H1 (cell line): ENCODE data around the gene PPIH. TPM values are rescaled to one million over a fixed set of nuclear protein-coding genes. Genes with fewer than 3 reads are reported as not detected.
"Not testable (repeated sequence)": the region's sequence is repeated elsewhere in the genome, so short reads cannot be mapped to it uniquely, and the experiment has no call there.

Experiments
- CTCF ChIA-PET: fragments of 300-600 bp; sonication (Branson Sonifier 250); formaldehyde crosslinking; loops from one replicate; lab custom pipeline; 2021; ENCODE audit not compliant: partially characterized antibody; lab: Charles Lee
- POLR2A ChIA-PET: fragments of 300-600 bp; sonication (Branson Sonifier 250); formaldehyde crosslinking; loops from one replicate; lab custom pipeline; 2021; ENCODE audit warnings: inconsistent platforms; ENCODE audit not compliant: partially characterized antibody; lab: Charles Lee
- DNase-seq, 2 experiments: peaks; one replicate each; pipeline versions ENCODE4 v3.0.0 to v3.0.0-alpha.2; 2010 to 2022; ENCODE audit warnings: low spot score in 2 of 2, low read depth in 1 of 2, mixed read lengths in 1 of 2
- FAIRE-seq: peaks from 2 replicates; lab custom pipeline; 2011; peaks lifted over from hg19 to GRCh38; lab: Jason Lieb, UNC
- H2AFZ ChIP-seq: 2 replicates; pipeline ENCODE4 v1.8.1; 2012; ENCODE audit warnings: low read length, inconsistent platforms
- H2AK5ac ChIP-seq: 2 replicates; pipeline ENCODE4 v1.6.1; 2013; ENCODE audit warnings: low read depth, low read length
- H2BK120ac ChIP-seq: replicated peaks from 2 replicates; pipeline ENCODE3; 2013; ENCODE audit warnings: low read depth, low read length, inconsistent platforms
- H2BK12ac ChIP-seq: 2 replicates; pipeline ENCODE4 v1.6.1; 2013; ENCODE audit warnings: low read depth, low read length
- H2BK15ac ChIP-seq: 2 replicates; pipeline ENCODE4 v1.6.1; 2013; ENCODE audit warnings: low read length
- H2BK20ac ChIP-seq: 2 replicates; pipeline ENCODE4 v1.6.1; 2013; ENCODE audit warnings: low read length
- H2BK5ac ChIP-seq: 2 replicates; pipeline ENCODE4 v1.6.1; 2013; ENCODE audit warnings: low read depth, low read length
- H3K14ac ChIP-seq: 2 replicates; pipeline ENCODE4 v1.6.1; 2013; ENCODE audit warnings: inconsistent platforms; ENCODE audit not compliant: insufficient read length
- H3K18ac ChIP-seq: 2 replicates; pipeline ENCODE4 v1.6.1; 2013; ENCODE audit warnings: low read length; ENCODE audit errors: extremely low read depth
- H3K23ac ChIP-seq: 2 replicates; pipeline ENCODE4 v1.6.1; 2013; ENCODE audit warnings: inconsistent platforms; ENCODE audit not compliant: insufficient read length
- H3K23me2 ChIP-seq: 2 replicates; pipeline ENCODE4 v1.6.1; 2013; ENCODE audit warnings: low read depth, low read length
- H3K27ac ChIP-seq: 2 replicates; pipeline ENCODE4 v1.6.1; 2011; ENCODE audit warnings: low read depth, low read length, inconsistent platforms
- H3K27me3 ChIP-seq, 4 experiments: replicated peaks in 1 of 4; 1 replicate in 1 of 4; 2 replicates in 3 of 4; pipeline versions ENCODE4 v1.6.1 to v1.8.1; 2011 to 2013; ENCODE audit warnings: low read length in 3 of 4, mild to moderate bottlenecking in 3 of 4, inconsistent platforms in 2 of 4, mixed read lengths in 2 of 4, moderate library complexity in 1 of 4; ENCODE audit not compliant: control insufficient read depth in 3 of 4, insufficient read depth in 3 of 4; ENCODE audit errors: extremely low read depth in 1 of 4
- H3K36me3 ChIP-seq, 4 experiments: 2 replicates each; pipeline versions ENCODE4 v1.6.1 to v1.8.1; 2011 to 2013; ENCODE audit warnings: mild to moderate bottlenecking in 4 of 4, low read length in 3 of 4, moderate library complexity in 2 of 4, control low read depth in 1 of 4, inconsistent platforms in 1 of 4; ENCODE audit not compliant: insufficient read depth in 4 of 4, control insufficient read depth in 2 of 4
- H3K4ac ChIP-seq: replicated peaks from 2 replicates; pipeline ENCODE3; 2013; ENCODE audit warnings: low read length, low read depth, mixed read lengths, inconsistent platforms; ENCODE audit not compliant: insufficient read length
- H3K4me1 ChIP-seq, 4 experiments: replicated peaks in 1 of 4; 1 replicate in 1 of 4; 2 replicates in 3 of 4; pipeline versions ENCODE4 v1.6.1 to v1.8.1; 2011 to 2013; ENCODE audit warnings: low read length in 3 of 4, inconsistent platforms in 2 of 4, mixed read lengths in 1 of 4; ENCODE audit not compliant: insufficient read depth in 4 of 4, control insufficient read depth in 3 of 4
- H3K4me2 ChIP-seq, 2 experiments: 2 replicates each; pipeline versions ENCODE4 v1.6.1 to v1.8.1; 2011 to 2013; ENCODE audit warnings: low read depth in 2 of 2, low read length in 2 of 2, control low read depth in 1 of 2, inconsistent platforms in 1 of 2, mild to moderate bottlenecking in 1 of 2; ENCODE audit not compliant: insufficient read depth in 1 of 2
- H3K4me3 ChIP-seq, 4 experiments: fragments of 200-600, 300-600 bp in 1 of 4; sonication (generic), shearing (Covaris generic), sonication (Bioruptor Twin) in 1 of 4; 2 replicates each; pipeline versions ENCODE4 v1.5.1 to v1.8.1; 2011 to 2016; ENCODE audit warnings: low read length in 4 of 4, low read depth in 3 of 4, control low read depth in 2 of 4, inconsistent platforms in 2 of 4, mild to moderate bottlenecking in 2 of 4, mixed read lengths in 1 of 4, moderate library complexity in 1 of 4; ENCODE audit not compliant: insufficient read depth in 2 of 4; ENCODE audit errors: extremely low read depth in 1 of 4
- H3K56ac ChIP-seq: replicated peaks from 2 replicates; pipeline ENCODE3; 2013; ENCODE audit warnings: low read depth, mild to moderate bottlenecking, mixed read lengths, low read length, inconsistent platforms; ENCODE audit not compliant: insufficient read length
- H3K79me1 ChIP-seq: 2 replicates; pipeline ENCODE4 v1.6.1; 2013; ENCODE audit warnings: low read depth, low read length, control low read depth
- H3K79me2 ChIP-seq, 2 experiments: 2 replicates each; pipeline versions ENCODE4 v1.6.1 to v1.8.1; 2012 to 2013; ENCODE audit warnings: low read length in 2 of 2, mild to moderate bottlenecking in 2 of 2, inconsistent platforms in 1 of 2; ENCODE audit not compliant: insufficient read depth in 2 of 2, control insufficient read depth in 1 of 2
- H3K9ac ChIP-seq, 4 experiments: replicated peaks in 1 of 4; 1 replicate in 1 of 4; 2 replicates in 3 of 4; pipeline versions ENCODE4 v1.6.1 to v1.8.1; 2011 to 2013; ENCODE audit warnings: low read depth in 3 of 4, low read length in 3 of 4, control low read depth in 2 of 4, mild to moderate bottlenecking in 2 of 4, moderate library complexity in 2 of 4, inconsistent platforms in 1 of 4; ENCODE audit errors: extremely low read depth in 1 of 4
- H3K9me3 ChIP-seq, 2 experiments: 2 replicates each; pipeline versions ENCODE4 v1.6.1 to v1.8.1; 2012 to 2013; ENCODE audit warnings: mild to moderate bottlenecking in 2 of 2, moderate library complexity in 2 of 2, control low read depth in 1 of 2, inconsistent platforms in 1 of 2, low read depth in 1 of 2, low read length in 1 of 2, mixed read lengths in 1 of 2; ENCODE audit not compliant: insufficient read depth in 2 of 2
- H4K20me1 ChIP-seq, 2 experiments: replicated peaks in 1 of 2; 2 replicates each; pipeline versions ENCODE3 to v1.8.1; 2011 to 2013; ENCODE audit warnings: inconsistent platforms in 2 of 2, low read length in 2 of 2, mild to moderate bottlenecking in 1 of 2; ENCODE audit not compliant: insufficient read depth in 2 of 2, control insufficient read depth in 1 of 2
- H4K5ac ChIP-seq: 2 replicates; pipeline ENCODE4 v1.6.1; 2013; ENCODE audit warnings: low read length, low read depth, mixed read lengths, inconsistent platforms; ENCODE audit not compliant: insufficient read length
- H4K8ac ChIP-seq: 2 replicates; pipeline ENCODE4 v1.8.0; 2013; ENCODE audit warnings: mild to moderate bottlenecking, moderate library complexity, low read length, inconsistent platforms; ENCODE audit not compliant: insufficient read depth; ENCODE audit errors: extremely low read depth
- H4K91ac ChIP-seq: replicated peaks from 2 replicates; pipeline ENCODE3; 2013; ENCODE audit warnings: low read length, mixed read lengths, inconsistent platforms; ENCODE audit not compliant: insufficient read length
- WGBS, 2 experiments: shearing (Covaris generic) in 1 of 2; methylation state at CpG; one replicate each; pipeline versions ENCODE4 v1.1.6 to v1.1.7; 2013 to 2015; ENCODE audit warnings: low lambda C conversion rate in 2 of 2, mixed read lengths in 2 of 2, inconsistent platforms in 1 of 2, low coverage in 1 of 2, missing lambda C conversion rate in 1 of 2; ENCODE audit not compliant: insufficient replicate concordance in 2 of 2, insufficient coverage in 1 of 2, insufficient read length in 1 of 2; ENCODE audit errors: extremely low coverage in 1 of 2, missing lambda C conversion rate in 1 of 2; 5-methylcytosine and 5-hydroxymethylcytosine counted together
- polyA plus RNA-seq, 7 experiments: library from polyadenylated mRNA; depleted of rRNA in 3 of 7; stranded (reverse) in 5 of 7; unstranded in 2 of 7; fragments of >200 nt in 5 of 7; fragments of 200-250 nt in 2 of 7; gene quantifications; 1 replicate in 5 of 7; 2 replicates in 1 of 7; 4 replicates in 1 of 7; pipeline versions ENCODE4 v1.2.1 to v1.2.3, GENCODE V29; 2011 to 2013; ENCODE audit warnings: missing spikeins in 2 of 7, mixed read lengths in 2 of 7
- total RNA-seq: library from RNA; stranded (reverse); fragmentation: NEBNext Ultra II Directional; extraction: Animal tissue kit (Norgen Biotek cat#: 25700); gene quantifications from 2 replicates; pipeline ENCODE4 v1.2.1, GENCODE V29; 2021

PPIH gene
- total and polyA plus RNA-seq, 2 of the 8 experiments (the other 6 are each of a cell fraction or from before 2014, with no cell fraction given) = 78.1 to 91.5 TPM

DNA sequence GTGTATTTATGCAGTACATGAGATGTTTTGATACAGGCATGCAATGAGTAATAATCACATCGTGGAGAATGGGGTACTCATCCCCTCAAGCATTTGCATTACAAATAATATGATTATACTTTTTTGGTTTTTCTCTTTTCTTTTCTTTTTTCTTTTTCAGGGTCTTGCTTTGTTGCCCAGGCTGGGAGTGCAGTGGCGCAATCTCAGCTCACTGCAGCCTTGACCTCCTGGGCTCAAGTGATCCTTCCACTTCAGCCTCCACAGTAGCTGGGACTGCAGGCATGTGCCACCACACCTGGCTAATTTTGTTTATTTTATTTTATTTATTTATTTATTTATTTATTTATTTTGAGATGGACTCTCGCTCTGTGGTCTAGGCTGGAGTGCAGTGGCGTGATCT is 37.0 kb upstream of the PPIH start:
- H3K18ac ChIP-seq, DNase-seq, H3K56ac ChIP-seq, H3K9ac ChIP-seq, H3K4ac ChIP-seq, H3K27me3 ChIP-seq, FAIRE-seq, H3K23me2 ChIP-seq, H3K9me3 ChIP-seq, H3K27ac ChIP-seq, H3K4me2 ChIP-seq, H2AK5ac ChIP-seq, H3K36me3 ChIP-seq, H3K4me1 ChIP-seq, H2BK12ac ChIP-seq, H3K79me1 ChIP-seq, H4K8ac ChIP-seq, H2BK120ac ChIP-seq, H3K23ac ChIP-seq, H3K79me2 ChIP-seq, H2BK20ac ChIP-seq, H4K91ac ChIP-seq, H2BK15ac ChIP-seq, H3K14ac ChIP-seq, H4K20me1 ChIP-seq, H3K4me3 ChIP-seq, H2AFZ ChIP-seq, H4K5ac ChIP-seq, H2BK5ac ChIP-seq: not testable (repeated sequence)
- ChIA-PET CTCF (interaction anchor here (0.8 kb wide), 1 partner anchor 11 kb away, joined by 3 read pairs; no protein-coding TSS in a partner anchor), POLR2A (interaction anchor here (1.3 kb wide), 1 partner anchor 57 kb away, joined by 3 read pairs; no protein-coding TSS in a partner anchor)
- 86% methylated on average over 4 of the region's 4 CpGs; no CpG with 5 or more reads in 1 of the 2 experiments for WGBS, 2 experiments

- H3K79me2 ChIP-seq, POLR2A ChIA-PET, H3K36me3 ChIP-seq, H2BK15ac ChIP-seq, H3K9me3 ChIP-seq, H3K56ac ChIP-seq, H3K27me3 ChIP-seq, H3K9ac ChIP-seq, H3K23ac ChIP-seq, H3K4me3 ChIP-seq, H3K4me2 ChIP-seq, H3K14ac ChIP-seq, H3K4ac ChIP-seq, H4K8ac ChIP-seq, H2BK5ac ChIP-seq, H2AFZ ChIP-seq, H3K27ac ChIP-seq, H3K79me1 ChIP-seq, H2AK5ac ChIP-seq, H4K91ac ChIP-seq, H3K4me1 ChIP-seq, H3K18ac ChIP-seq, H4K20me1 ChIP-seq, FAIRE-seq, H4K5ac ChIP-seq, DNase-seq, H2BK12ac ChIP-seq, H2BK120ac ChIP-seq, H3K23me2 ChIP-seq, H2BK20ac ChIP-seq: not testable (repeated sequence)
- CTCF ChIA-PET = interaction anchor here (1.1 kb wide), 1 partner anchor 118 kb away, joined by 3 read pairs; no protein-coding TSS in a partner anchor
- WGBS, 2 experiments = 93% methylated on average over 3 of the region's 3 CpGs; no CpG with 5 or more reads in 1 of the 2 experiments
These were observed 31.0 kb upstream of the PPIH start for GRCh38 chr1:42627205-42627604.
